ENCODE measurements around the gene IGFN1. TPM values are rescaled to one million over a fixed set of nuclear protein-coding genes. Genes with fewer than 3 reads are reported as not detected.

IGFN1 gene
- polyA plus RNA-seq, 1 donor from 2014 or later: not detected

GRCh38 chr1:201169971-201170532 is 20.6 kb upstream of the IGFN1 start:
- H3K4me3 ChIP-seq (ENCODE audit: low read length): peak overlapping the region; percentile 71
- TF ChIP-seq SMC3 (conservative IDR thresholded peaks at IDR 0.05; ENCODE audit: poor library complexity) (no peak), EP300 (conservative IDR thresholded peaks at IDR 0.05; ENCODE audit: poor library complexity, severe bottlenecking) (no peak), RAD21 (conservative IDR thresholded peaks at IDR 0.05) (no peak), EZH2 (IDR thresholded peaks at IDR 0.05; ENCODE audit: borderline replicate concordance, insufficient read depth, low read length, poor library complexity, severe bottlenecking) (no peak), TAF1 (IDR thresholded peaks at IDR 0.05; ENCODE audit: low read depth) (no peak), POLR2AphosphoS5 (IDR thresholded peaks at IDR 0.05) (no peak), MXI1 (conservative IDR thresholded peaks at IDR 0.05; ENCODE audit: poor library complexity, severe bottlenecking) (no peak)
- TF ChIP-seq, protein P1, sequence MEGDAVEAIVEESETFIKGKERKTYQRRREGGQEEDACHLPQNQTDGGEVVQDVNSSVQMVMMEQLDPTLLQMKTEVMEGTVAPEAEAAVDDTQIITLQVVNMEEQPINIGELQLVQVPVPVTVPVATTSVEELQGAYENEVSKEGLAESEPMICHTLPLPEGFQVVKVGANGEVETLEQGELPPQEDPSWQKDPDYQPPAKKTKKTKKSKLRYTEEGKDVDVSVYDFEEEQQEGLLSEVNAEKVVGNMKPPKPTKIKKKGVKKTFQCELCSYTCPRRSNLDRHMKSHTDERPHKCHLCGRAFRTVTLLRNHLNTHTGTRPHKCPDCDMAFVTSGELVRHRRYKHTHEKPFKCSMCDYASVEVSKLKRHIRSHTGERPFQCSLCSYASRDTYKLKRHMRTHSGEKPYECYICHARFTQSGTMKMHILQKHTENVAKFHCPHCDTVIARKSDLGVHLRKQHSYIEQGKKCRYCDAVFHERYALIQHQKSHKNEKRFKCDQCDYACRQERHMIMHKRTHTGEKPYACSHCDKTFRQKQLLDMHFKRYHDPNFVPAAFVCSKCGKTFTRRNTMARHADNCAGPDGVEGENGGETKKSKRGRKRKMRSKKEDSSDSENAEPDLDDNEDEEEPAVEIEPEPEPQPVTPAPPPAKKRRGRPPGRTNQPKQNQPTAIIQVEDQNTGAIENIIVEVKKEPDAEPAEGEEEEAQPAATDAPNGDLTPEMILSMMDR (IDR thresholded peaks at IDR 0.05; ENCODE audit: poor library complexity, severe bottlenecking): no peak
- TF ChIP-seq, protein P2, sequence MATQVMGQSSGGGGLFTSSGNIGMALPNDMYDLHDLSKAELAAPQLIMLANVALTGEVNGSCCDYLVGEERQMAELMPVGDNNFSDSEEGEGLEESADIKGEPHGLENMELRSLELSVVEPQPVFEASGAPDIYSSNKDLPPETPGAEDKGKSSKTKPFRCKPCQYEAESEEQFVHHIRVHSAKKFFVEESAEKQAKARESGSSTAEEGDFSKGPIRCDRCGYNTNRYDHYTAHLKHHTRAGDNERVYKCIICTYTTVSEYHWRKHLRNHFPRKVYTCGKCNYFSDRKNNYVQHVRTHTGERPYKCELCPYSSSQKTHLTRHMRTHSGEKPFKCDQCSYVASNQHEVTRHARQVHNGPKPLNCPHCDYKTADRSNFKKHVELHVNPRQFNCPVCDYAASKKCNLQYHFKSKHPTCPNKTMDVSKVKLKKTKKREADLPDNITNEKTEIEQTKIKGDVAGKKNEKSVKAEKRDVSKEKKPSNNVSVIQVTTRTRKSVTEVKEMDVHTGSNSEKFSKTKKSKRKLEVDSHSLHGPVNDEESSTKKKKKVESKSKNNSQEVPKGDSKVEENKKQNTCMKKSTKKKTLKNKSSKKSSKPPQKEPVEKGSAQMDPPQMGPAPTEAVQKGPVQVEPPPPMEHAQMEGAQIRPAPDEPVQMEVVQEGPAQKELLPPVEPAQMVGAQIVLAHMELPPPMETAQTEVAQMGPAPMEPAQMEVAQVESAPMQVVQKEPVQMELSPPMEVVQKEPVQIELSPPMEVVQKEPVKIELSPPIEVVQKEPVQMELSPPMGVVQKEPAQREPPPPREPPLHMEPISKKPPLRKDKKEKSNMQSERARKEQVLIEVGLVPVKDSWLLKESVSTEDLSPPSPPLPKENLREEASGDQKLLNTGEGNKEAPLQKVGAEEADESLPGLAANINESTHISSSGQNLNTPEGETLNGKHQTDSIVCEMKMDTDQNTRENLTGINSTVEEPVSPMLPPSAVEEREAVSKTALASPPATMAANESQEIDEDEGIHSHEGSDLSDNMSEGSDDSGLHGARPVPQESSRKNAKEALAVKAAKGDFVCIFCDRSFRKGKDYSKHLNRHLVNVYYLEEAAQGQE (IDR thresholded peaks at IDR 0.05; ENCODE audit: borderline replicate concordance): no peak

GRCh38 chr1:201170533-201171062 is 20.0 kb upstream of the IGFN1 start:
- no peak for TF ChIP-seq TAF1 (IDR thresholded peaks at IDR 0.05; ENCODE audit: low read depth)
- TF ChIP-seq POLR2AphosphoS5 (IDR thresholded peaks at IDR 0.05): peak; percentile 25
- TF ChIP-seq EP300 (conservative IDR thresholded peaks at IDR 0.05; ENCODE audit: poor library complexity, severe bottlenecking): peak; percentile 91
- no peaks in the 10 kb centered on the region for H3K27me3 ChIP-seq (ENCODE audit: insufficient read depth, low read depth, low read length)

More at GRCh38 chr1:201169971-201170532, 20.6 kb upstream of the IGFN1 start:
- Histone ChIP-seq H4K20me1 (ENCODE audit: insufficient read depth) (no peaks in the 10 kb centered on the region), H3K27ac (ENCODE audit: low read length) (peak overlapping the region; percentile 60), H3K9ac (ENCODE audit: low read length) (peak overlapping the region; percentile 68), H3K27me3 (ENCODE audit: insufficient read depth, low read depth, low read length) (no peaks in the 10 kb centered on the region), H3K4me2 (ENCODE audit: low read length) (peak overlapping the region; percentile 41), H3K9me3 (ENCODE audit: low read length) (no peaks in the 10 kb centered on the region), H2AFZ (ENCODE audit: low read depth, low read length) (no peak overlapping the region), H3K9me2 (ENCODE audit: insufficient read depth, low read length) (no peaks in the 10 kb centered on the region), H3K36me3 (ENCODE audit: insufficient read depth, low read length) (no peaks in the 10 kb centered on the region), H3F3A (ENCODE audit: insufficient read depth, low read length, poor library complexity, severe bottlenecking) (no peaks in the 10 kb centered on the region), H3K79me2 (replicated peaks; ENCODE audit: insufficient read depth, low read length) (no peaks in the 10 kb centered on the region)

More at GRCh38 chr1:201170533-201171062, 20.0 kb upstream of the IGFN1 start:
- Histone ChIP-seq H3F3A (ENCODE audit: insufficient read depth, low read length, poor library complexity, severe bottlenecking) (no peaks in the 10 kb centered on the region), H3K36me3 (ENCODE audit: insufficient read depth, low read length) (no peaks in the 10 kb centered on the region), H3K9me3 (ENCODE audit: low read length) (no peaks in the 10 kb centered on the region), H4K20me1 (ENCODE audit: insufficient read depth) (no peaks in the 10 kb centered on the region), H3K9me2 (ENCODE audit: insufficient read depth, low read length) (no peaks in the 10 kb centered on the region), H2AFZ (ENCODE audit: low read depth, low read length) (peak overlapping the region; percentile 66), H3K27ac (ENCODE audit: low read length) (peak overlapping the region; percentile 60), H3K4me3 (ENCODE audit: low read length) (peak overlapping the region; percentile 71), H3K9ac (ENCODE audit: low read length) (peak overlapping the region; percentile 68), H3K4me2 (ENCODE audit: low read length) (peak overlapping the region; percentile 41), H3K79me2 (replicated peaks; ENCODE audit: insufficient read depth, low read length) (no peaks in the 10 kb centered on the region)
